ENCODE data around the gene DHCR24. TPM values are rescaled to one million over a fixed set of nuclear protein-coding genes. Genes with fewer than 3 reads are reported as not detected.

DHCR24 gene
- polyA plus RNA-seq, 1 donor (not counting 4 experiments of a cell fraction or from before 2014, with no cell fraction given): 363 TPM

- Histone ChIP-seq H3K9me3 (ENCODE audit: control insufficient read depth, low read depth, low read length) (no peaks in the 10 kb centered on the region), H3K79me2 (ENCODE audit: control insufficient read depth, insufficient read depth, low read length) (no peaks in the 10 kb centered on the region), H3K27me3 (ENCODE audit: control insufficient read depth, extremely low read depth, insufficient read depth, low read length) (no peaks in the 10 kb centered on the region), H3K4me3 (ENCODE audit: control insufficient read depth in 2 of 3, extremely low read depth in 1 of 3, insufficient read depth in 2 of 3, low read depth in 1 of 3, low read length in 3 of 3) (no peak overlapping the region), H3K36me3 (ENCODE audit: control insufficient read depth in 2 of 2, extremely low read depth in 1 of 2, insufficient read depth in 2 of 2, low read length in 2 of 2) (no peaks in the 10 kb centered on the region), H2AFZ (ENCODE audit: control insufficient read depth, low read length) (no peak overlapping the region), H3K9ac (ENCODE audit: control insufficient read depth, extremely low read depth, insufficient read depth, low read length) (no peak overlapping the region), H3K4me2 (ENCODE audit: control insufficient read depth, extremely low read depth, insufficient read depth, low read depth, low read length) (no peak overlapping the region), H3K4me1 (ENCODE audit: control insufficient read depth, extremely low read depth, insufficient read depth, low read length) (peaks cover 22% of the 10 kb centered on the region), H4K20me1 (ENCODE audit: control insufficient read depth, extremely low read depth, insufficient read depth, low read length) (no peaks in the 10 kb centered on the region), H3K27ac (ENCODE audit: control insufficient read depth, insufficient read depth, low read length) (no peak overlapping the region), H3K9me1 (ENCODE audit: control insufficient read depth, extremely low read depth, insufficient read depth, low read length) (no peaks in the 10 kb centered on the region)
- dilution Hi-C loops (cut with MboI; ENCODE audit: extremely low pct_ligation_motif_present, low sequenced_read_pairs): no loop called here
- DNase-seq (ENCODE audit: low read depth, low spot score) (no peak), FAIRE-seq (no peak)
- TF ChIP-seq EZH2 (IDR thresholded peaks at IDR 0.05; ENCODE audit: low read length) (no peak), CTCF (optimal IDR thresholded peaks at IDR 0.05 in 1 of 3, IDR thresholded peaks at IDR 0.05 in 1 of 3, conservative IDR thresholded peaks at IDR 0.05 in 1 of 3; ENCODE audit: extremely low read depth in 1 of 3, insufficient read depth in 2 of 3, low read length in 3 of 3) (no peak)
These were observed 82.4 kb downstream of the DHCR24 start for GRCh38 chr1:54804471-54805132.

DNA sequence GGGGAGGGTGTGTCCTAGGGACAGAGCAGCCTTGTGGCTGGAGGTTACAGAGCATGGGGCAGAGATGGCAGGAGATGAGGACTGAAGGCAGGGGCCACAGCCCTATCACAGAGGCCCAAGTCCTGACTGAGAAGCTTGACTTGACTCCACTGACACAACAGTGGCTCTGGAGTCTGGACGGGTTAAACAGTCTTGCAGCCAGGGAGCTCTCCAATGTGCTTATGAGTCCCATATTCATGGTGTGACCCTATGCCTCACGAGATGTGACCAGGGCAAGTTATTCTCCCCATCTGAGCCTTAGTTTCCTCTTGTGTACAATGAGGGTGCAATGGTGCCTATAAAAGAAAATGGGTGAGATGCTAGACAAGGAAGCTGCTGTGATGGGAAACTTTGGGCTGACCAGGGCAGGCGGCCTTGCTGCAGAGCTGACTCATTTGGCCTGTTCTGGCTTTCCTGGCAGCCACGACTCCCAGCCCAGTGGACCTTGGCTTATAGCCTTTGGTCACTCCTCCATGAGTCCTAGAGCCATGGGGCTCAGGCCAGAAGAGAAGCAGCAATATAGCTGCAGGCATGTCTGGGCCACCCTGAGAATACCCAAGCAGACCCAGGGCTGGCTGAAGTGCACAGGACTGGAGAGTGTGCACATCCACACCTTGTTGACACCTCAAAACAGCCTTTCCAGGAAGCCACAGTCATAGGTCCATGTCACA lies 83.1 kb downstream of the DHCR24 start:
- no peak overlapping the region for H2AFZ ChIP-seq (ENCODE audit: control insufficient read depth, low read length)

More for the DNA sequence above, 83.1 kb downstream of the DHCR24 start:
- Histone ChIP-seq H3K36me3 (ENCODE audit: control insufficient read depth in 2 of 2, extremely low read depth in 1 of 2, insufficient read depth in 2 of 2, low read length in 2 of 2) (no peaks in the 10 kb centered on the region), H3K79me2 (ENCODE audit: control insufficient read depth, insufficient read depth, low read length) (no peaks in the 10 kb centered on the region), H3K9me1 (ENCODE audit: control insufficient read depth, extremely low read depth, insufficient read depth, low read length) (peaks cover 2% of the 10 kb centered on the region), H3K4me2 (ENCODE audit: control insufficient read depth, extremely low read depth, insufficient read depth, low read depth, low read length) (no peak overlapping the region), H3K4me3 (ENCODE audit: control insufficient read depth in 2 of 3, extremely low read depth in 1 of 3, insufficient read depth in 2 of 3, low read depth in 1 of 3, low read length in 3 of 3) (no peak overlapping the region), H3K9me3 (ENCODE audit: control insufficient read depth, low read depth, low read length) (no peaks in the 10 kb centered on the region), H3K4me1 (ENCODE audit: control insufficient read depth, extremely low read depth, insufficient read depth, low read length) (peaks cover 29% of the 10 kb centered on the region), H3K27me3 (ENCODE audit: control insufficient read depth, extremely low read depth, insufficient read depth, low read length) (no peaks in the 10 kb centered on the region), H3K9ac (ENCODE audit: control insufficient read depth, extremely low read depth, insufficient read depth, low read length) (no peak overlapping the region), H3K27ac (ENCODE audit: control insufficient read depth, insufficient read depth, low read length) (no peak overlapping the region), H4K20me1 (ENCODE audit: control insufficient read depth, extremely low read depth, insufficient read depth, low read length) (no peaks in the 10 kb centered on the region)
- DNase-seq (ENCODE audit: low read depth, low spot score) (no peak), FAIRE-seq (no peak)
- TF ChIP-seq EZH2 (IDR thresholded peaks at IDR 0.05; ENCODE audit: low read length) (no peak), CTCF (optimal IDR thresholded peaks at IDR 0.05 in 1 of 3, IDR thresholded peaks at IDR 0.05 in 1 of 3, conservative IDR thresholded peaks at IDR 0.05 in 1 of 3; ENCODE audit: extremely low read depth in 1 of 3, insufficient read depth in 2 of 3, low read length in 3 of 3) (no peak)
- dilution Hi-C loops (cut with MboI; ENCODE audit: extremely low pct_ligation_motif_present, low sequenced_read_pairs): no loop called here

All from keratinocyte (primary cell).